Cerebellar nuclear complex (tissue), 1 donor: ENCODE data around the gene EEFSEC.
A peak's percentile ranks its signal among the peaks of the same experiment; 100 is the strongest.

Experiments used
- DNase-seq, 2 experiments: peaks; one replicate each; lab custom pipeline; 2025; lab: John Stamatoyannopoulos, UW

Gene EEFSEC

DNA sequence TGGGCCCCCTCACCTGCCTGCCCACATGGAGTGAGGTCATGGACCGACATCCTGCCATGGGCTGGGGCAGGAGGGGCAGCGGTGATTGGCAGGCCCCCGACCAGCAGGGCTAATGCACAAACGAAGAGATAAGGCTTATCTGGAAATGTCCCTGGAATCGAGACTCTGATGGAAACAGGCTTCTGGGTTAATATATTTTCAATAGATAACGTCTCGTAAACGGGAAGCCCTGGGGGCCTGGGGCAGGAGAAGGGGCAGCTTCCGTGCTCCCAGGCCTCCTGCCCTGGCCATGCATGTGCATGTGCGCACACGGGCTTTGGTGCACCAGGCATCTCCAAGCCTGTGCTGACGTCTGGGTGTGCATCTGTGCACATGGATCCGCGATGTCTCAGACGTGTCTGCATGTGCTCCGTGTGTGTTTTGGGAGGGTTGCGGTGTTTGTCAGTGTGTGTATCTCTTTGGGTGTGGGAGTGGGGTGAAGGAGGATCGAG is 258.3 kb downstream of the EEFSEC start:
- no peak for DNase-seq

DNA sequence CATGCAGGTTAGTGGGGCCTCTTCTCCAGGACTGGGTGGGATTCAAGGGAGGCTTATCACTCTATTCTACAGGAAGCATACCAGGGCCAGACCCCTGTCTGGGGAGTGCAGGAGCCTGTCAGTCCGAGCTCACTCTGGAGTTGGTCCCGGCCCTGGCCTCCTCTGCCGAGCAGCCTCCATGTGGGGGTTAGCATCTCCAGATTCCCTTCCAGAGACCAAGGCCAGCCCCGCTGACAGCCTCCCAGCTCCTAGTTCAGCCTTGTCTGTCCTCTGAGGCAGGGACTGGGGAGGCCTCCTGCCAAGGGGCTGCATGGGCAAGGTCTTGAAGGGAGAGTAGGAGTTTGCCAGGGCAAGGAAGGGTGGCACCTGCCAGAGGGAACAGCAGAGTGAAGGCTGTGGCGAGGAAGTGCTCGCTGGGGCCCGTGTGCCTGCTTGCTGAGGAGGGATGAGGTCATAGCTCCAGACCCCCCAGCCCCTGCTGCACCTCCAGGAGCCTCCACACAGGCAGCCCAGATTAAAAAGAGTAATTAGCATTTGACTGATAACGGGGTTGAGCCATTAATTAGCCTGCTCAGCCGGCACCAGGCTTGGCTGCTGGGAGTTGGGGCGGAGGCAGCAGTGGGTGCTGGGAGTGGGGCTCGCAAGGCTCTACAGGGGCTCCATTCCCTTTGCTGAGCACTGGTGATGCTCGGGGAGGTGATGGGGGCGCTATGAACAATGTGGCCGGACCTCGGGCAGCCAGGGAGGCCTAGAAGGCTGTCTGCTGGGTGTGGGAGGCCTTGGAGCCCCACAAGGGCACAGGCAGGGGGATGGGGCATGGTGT is 259.1 kb downstream of the EEFSEC start:
- DNase-seq = no peak

DNA sequence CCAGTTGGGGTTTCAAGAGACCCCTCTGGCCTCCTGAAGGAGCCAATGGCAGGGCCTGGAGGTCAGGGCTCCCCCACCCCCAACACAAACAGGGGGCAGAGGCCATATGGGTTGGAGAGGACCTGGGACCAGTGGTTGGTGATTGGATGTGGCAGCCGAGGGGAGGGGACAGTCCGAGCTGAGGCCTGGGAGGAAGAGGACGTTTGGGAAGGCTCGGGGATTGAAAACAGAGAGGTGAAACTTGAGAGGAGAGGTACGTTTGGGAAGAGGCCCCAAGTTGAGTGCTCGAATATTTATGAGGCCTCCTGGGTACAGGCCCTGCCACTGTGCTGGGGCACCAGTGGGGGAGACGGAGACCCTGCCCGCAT is 259.7 kb downstream of the EEFSEC start:
- no peak for DNase-seq

DNA sequence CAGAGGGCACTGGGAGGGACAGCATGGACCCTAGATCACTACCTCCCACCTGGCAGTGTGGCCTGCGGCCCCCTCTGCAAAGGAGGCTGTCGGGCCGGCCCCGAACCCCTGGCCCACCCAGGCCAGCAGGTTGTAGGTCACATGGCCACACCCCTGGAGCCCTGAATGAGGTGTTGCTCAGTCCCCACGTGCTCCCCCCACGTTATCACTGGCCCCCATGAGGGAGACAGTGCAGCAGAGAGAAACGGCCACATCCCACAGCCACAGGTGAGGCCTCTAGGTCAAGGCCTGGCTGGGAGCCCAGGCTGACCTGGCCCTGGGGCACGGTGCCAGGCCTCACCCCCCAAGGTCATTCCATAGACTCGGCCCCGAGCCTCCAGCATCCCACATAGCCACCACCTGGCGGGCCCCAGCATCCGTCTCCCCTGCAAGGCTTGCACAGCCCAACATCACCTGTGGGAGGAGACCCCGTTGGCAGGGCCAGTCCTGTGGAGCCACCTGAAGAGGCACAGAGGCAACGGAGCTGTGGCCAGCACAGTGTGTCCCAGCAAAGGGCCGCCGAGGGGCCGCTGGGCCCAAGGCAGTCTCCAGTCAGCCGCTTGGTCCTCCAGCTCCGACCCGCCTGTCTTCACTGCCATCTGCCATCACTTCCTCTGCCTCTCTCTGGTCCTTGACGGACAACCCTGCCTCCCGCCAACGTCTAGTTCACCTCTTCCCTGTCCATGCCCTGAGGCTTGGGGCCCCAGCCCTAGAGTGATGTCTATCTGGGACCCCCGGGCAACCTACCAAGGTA is 260.3 kb downstream of the EEFSEC start:
- no peak for DNase-seq

DNA sequence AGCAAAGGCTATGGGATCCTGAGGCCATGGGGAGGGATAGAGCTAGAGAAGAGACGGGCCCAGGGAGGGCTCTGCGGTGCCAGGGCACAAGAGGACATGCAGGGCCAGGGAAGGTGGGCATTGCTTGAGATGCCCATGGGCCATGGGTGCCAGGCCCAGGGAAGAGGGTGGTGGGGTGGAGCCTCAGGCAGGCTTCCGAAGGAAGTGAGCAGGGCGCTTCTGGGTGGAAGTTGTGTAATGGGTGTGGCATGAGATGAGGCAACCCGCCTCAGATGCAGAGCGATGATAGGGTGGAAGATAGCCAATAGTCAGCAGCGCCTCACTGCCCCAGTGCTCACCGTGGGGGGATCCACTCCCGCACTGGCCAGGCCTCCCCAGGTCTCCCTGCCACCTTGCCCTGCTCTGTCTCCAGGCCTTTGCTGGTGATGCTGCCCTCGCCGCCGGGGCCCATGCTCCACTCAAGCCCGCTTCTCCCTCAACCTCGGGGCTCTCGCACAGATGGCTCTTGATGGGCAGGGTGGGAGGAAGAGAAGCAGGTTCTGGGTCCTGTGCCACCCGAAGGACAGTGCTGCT is 262.0 kb downstream of the EEFSEC start:
- no peak for DNase-seq

DNA sequence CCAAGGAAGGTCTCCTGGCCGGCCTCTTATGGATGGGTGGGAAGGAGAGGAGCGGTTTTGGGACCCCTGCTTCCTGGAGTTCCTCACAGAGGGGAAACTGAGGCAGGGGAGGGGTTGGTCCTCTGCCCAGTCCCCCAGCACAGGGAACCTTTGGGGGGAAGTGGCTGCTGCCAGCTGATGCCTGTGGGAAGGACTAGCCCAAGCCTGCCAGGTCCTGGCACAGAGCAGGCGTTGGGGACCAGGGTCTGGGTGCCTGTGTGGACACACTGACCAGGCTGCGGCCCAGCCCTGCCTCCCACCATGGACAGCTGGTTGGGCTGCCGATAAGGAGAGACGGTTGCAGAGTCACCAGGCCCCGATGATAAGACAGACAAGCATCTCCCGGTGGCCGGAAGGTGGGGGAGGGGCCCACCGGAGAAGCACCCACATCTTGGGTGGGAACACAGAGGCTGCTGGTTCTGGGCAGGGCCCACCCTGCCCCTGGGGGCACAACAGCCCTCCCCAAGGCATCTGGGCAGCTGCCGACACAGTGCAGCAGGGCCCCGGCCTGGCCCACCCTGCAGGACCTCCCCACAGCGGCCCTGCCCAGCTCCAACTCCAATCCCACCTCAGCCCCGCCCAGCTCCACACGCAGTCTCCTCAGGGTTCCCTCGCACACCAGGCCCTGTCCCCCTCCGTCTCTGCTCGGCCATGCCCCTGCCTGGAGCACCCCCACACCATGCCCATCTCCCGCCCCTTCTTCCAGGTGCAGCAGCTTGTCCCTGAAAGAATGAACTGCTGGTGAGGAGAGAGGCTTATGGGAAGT is 262.7 kb downstream of the EEFSEC start:
- DNase-seq = no peak

DNA sequence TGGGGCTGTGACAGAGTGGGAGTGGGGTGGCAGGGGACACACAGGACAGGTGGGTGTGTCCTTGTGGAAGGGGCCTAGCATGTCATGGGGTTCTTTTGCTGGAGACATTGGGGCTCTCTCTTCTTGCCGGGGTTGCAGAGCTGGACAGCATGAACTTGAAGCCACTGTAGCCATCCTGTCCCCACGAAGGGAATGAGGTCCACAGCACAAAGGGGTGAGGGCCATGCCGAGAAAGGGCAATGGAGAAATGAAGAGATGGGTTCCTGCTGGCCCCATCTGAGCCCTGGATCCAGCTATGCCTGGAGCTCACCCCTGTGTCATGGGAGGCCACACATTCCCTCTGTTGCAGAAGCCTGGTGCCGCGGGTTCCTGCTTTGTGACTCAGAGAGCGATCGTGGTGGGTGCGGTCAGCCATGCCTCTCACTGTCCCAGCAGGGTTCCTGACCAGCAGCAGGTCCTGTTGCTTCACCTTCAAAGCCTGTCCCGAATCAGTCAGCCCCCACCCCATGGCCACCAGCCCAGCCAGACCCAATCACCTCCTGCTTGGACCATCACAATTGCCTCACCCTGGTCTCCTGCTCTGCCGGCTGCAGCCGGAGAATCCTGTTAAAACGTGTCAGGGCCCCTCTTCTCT is 263.4 kb downstream of the EEFSEC start:
- no peak for DNase-seq

DNA sequence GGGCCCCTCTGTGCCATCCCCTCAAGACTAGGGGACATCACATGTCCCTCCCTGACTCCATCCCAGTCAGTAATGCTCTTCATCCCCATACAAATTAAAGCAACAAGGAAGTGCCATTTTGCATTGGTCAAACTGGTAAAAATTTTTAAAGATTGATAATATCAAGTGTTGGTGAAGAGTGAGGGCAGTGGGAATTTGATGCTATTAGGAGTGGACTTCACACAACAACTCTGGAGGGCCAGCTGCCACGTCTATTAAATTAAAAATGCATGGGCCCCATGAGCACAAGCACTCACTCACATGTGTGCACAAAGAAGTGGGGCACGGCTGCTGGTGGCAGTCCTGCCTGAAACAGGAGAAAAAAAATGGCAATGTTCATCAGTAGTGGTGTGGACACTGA is 265.6 kb downstream of the EEFSEC start:
- no peak for DNase-seq

DNA sequence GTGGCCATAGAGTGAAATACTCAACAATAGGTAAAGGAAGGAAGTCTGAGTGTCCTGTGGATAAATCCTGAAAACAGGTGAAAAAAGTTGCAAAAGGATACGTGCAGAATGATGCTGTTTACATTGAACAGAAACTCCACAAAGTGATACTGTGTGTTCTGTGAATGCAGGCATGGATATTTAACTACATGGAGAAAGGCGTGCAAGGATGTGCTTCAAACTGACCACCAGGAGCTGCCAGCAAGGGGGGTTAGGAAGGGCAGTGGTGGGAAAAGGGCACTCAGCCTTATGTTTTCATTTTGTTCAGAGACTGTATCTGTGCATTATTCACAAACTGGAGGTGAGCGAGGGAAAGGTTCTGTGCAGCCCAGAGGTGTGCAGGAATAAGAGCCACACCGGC is 266.0 kb downstream of the EEFSEC start:
- no peak for DNase-seq

DNA sequence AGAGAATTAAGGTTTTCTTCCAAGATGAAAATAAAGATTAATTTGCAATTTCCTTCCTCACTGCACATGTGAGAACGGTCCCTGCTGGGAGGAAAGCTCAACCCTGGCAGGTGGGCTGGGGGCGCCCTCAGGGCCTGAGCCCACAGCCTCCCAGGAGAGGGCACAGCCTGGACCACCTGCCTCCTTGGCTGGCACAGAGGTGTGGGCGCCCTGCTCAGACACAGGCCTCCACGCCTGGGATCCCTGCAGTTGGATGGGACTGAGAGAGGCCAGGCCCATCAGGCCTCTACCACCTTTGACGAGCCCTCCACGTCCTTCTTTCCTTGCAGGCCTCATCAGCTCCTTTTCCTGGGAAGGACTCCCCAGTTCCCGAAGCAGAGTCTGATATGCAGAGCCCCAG is 267.0 kb downstream of the EEFSEC start:
- no peak for DNase-seq

DNA sequence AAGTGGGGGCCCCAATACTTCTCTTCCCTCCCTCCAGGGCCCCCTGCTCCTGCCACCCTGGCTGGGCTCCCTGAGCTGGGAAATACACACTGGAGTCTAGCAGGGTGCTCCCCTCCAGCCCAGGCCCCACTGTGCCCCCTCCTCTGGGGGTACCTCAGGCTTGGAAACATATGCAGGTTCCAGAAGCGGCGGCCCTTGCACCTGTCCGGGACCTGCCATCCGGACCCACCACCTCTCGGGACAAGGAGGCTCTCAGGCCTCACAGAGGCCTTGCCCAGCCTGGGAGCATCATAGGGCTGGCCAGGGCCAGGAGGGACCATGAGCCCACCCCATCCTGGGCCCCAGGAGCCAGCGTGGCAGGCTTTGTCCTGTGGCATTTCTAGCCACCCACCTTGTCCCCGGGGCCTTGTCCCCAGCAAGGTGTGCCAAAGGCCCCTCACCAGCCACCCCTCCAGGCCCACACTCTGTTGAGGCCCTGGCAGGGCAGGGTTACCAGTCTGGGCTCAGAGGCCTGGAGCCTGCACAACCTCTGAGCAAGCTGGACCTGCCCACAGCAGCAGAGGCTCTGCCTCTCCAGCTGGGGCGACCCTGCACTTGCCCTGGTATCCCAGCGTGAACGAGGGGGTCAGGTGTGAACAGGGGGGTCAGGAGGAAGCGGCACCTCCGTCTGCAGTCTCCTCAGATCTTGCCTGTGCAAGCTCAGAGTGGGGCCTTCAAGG is 267.6 kb downstream of the EEFSEC start:
- DNase-seq = no peak

DNA sequence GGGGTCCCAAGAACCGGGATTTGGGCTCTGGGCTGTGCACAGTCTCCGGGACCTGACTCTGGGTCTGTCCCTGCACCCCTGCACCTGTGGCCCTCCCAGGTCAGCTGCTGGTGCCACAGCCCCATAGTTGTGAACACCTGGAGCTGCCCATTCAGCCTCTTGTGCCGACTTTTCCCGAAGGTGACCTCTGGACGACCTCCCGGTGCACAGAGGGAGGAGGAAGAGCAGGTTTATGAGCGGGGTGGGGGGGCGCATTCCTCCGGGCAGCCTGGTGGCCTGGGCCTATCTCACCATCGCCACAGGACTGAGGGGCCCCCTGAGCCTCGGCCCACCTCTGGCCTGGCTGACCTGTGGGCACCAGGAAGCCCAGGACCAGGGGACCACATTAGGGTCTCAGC is 268.2 kb downstream of the EEFSEC start:
- no peak for DNase-seq

DNA sequence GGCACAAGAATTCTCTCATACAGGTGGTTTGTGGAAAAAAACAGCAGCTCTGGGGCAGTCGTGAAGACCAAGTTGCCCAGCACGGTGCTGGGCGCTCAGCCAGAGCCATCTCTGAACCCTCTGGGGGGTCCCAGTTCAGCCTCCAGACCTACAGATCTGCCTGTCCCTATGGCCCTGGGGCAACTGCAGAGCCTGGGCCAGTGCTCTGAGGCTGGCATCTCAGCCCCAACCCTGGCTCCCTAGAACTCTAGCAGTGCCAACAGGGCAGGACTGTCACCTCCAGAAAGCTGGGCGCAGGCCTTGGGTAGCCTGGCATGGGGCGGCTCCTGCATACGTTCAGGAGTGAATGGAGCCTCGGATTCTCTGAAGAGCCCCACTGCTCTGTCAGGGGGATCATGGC is 268.7 kb downstream of the EEFSEC start:
- no peak for DNase-seq

DNA sequence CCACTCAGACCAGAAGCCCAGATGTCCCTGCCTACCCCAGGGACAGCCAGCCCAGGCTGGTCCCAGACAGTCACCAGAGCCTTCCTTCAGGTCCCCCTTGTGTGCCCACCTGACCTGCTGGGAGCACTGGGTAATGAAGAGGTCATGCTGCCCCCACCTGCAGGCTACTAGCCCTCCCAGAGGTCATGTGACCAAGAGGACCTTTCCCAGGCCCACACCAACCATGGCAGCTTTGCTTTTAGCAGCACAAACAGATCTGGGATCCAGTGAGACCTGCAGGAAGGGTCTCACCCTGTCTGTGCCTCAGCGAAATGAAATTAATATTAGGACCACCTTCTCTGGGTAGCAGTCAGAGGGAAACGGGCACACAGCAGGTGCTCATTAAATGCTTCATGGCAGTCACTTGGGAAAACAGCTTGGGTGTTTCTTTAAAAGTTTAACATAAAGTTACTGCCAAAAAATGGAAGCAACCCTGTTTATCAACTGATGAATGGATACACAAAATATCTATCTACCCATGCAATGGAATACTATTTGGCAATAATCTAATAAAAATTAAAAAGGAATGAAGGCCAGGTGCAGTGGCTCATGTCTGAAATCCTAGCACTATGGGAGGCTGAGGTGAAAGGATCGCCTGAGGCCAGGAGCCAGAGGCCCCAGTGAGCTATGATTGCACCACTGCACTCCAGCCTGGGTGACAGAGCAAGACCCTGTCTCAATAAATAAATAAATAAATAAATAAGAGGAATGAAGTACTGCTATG is 269.7 kb downstream of the EEFSEC start:
- DNase-seq = no peak

DNA sequence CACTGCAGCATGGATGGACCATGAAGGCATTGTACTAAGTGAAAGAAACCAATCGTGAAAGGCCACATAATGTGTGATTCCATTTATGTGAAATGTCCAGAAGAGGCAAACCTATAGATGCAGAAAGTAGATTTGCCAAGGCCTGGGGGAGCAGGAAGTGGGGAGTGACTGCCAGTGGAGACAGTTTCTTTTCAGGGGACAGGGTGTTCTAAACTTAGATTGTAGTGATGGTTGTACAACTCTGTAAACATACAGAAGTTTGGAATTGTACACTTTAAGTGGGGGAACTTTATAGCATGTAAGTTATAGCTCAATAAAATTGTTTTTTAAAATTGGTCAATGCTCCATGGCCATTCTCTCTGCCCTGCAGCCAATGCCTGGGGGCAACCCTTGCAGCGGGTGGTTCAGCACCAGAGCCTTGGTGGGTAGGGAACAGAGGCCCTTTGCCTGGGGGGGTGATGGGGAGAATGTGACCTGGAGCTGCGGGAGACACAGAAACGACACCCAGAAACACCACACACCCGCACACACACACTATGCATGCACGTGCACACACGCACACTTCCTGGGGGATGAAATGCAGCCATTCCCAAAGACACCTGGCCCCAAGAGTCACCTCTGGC is 270.4 kb downstream of the EEFSEC start:
- no peak for DNase-seq

DNA sequence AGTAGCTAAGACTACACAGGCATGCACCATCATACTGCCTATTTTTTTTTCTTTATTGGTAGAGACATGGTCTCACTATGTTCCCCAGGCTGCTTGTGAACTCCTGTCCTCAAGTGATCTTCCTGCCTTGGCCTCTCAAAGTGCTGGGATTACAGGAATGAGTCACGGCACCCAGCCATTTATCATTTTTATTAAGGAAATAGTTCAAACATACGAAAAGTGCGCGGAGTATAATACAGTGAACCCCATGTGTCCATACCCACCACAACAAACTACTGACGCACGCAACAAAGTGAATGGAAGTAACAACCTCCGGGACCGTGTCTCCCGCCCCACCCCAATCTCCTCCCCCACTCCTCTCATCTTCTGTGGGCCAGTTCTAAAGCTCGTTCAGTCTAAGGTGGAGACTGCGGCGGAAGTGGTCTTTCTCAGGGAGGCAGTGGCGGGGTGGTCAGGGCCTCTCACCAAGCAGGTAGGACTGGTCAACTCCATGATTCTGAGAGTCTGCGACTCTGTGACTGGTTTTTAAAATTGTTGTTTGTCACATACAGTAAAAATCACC is 271.3 kb downstream of the EEFSEC start:
- DNase-seq = no peak

DNA sequence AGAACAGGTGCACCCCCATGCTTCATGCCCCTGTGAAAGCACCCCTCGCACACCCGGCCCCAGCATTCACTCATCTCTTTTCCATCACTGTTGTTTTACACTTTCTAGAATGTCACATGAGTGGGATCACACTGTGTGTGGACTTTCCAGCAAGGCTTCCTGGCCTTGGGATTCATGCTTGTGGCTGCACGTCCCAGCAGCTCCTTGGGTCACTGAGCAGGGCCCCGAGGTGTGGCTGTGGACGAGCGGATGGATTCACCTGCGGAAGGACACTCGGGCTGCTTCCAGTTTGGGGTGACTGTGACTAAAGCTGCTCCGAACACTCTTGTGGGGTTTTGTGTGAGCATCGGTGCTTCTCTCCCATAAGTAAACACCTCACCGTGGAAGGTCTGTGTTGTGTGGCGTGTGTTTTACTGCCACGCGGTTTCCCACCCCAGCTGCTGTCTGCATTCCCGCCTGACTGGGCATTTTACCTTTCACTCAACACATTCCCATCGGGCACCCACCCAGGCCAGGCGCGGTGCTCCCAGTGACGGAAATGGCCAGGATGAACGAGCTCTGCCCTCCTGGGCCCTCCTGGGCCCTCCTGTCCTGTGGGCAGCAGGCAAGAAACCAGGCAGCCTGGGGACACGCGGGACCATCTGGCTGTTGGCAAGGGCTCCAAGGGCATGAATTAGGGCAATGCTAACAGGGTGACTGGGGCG is 272.0 kb downstream of the EEFSEC start:
- peak in 1 of 2 experiments; percentile 3 for DNase-seq

DNA sequence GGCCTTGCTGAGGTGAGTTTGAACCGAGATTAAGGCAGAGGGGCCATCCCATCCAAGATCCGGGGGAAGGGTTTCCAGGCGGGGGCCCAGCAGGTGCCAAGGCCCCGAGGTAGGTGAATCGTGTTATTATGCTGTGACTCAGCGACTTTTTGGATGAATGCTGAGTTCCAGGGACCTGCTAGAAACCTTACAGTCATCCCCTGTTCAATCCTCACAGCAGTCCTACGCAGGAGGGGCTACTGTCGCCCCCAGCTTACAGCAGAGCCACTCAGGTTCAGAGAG is 272.5 kb downstream of the EEFSEC start:
- DNase-seq = no peak
